GM13976 (cell line): Measurements from ENCODE around the gene GALNT1.

ENCODE experiments used
- DNase-seq: peaks from one replicate; pipeline ENCODE4 v3.0.0; 2012; ENCODE audit warnings: low spot score
- CTCF ChIP-seq: IDR thresholded peaks from 2 replicates; pipeline ENCODE4 v1.5.1; 2012; ENCODE audit warnings: borderline replicate concordance, mild to moderate bottlenecking; ENCODE audit not compliant: insufficient read depth; ENCODE audit errors: extremely low read depth, missing control alignments, control extremely low read depth
- in situ Hi-C: fragments of 300-500 bp; cut with MboI; formaldehyde crosslinking; loops from one replicate; pipeline ENCODE4 v1.12.0; 2022; ENCODE audit warnings: low sequenced_read_pairs, mixed read lengths, inconsistent platforms; ENCODE audit not compliant: unreplicated experiment

The GALNT1 gene

GRCh38 chr18:35714539-35714938 is 133.0 kb downstream of the GALNT1 start:
- TF ChIP-seq CTCF, result no peak
- no peak for DNase-seq
- in situ Hi-C loops, result no loop called here

GRCh38 chr18:35715139-35715538 is 133.6 kb downstream of the GALNT1 start:
- DNase-seq, result no peak
- in situ Hi-C loops, result no loop called here
- no peak for TF ChIP-seq CTCF

- no peak for TF ChIP-seq CTCF
- DNase-seq, result no peak
- in situ Hi-C loops, result no loop called here
Observed at GRCh38 chr18:35716169-35716831, 134.8 kb downstream of the GALNT1 start.

- no peak for DNase-seq
- in situ Hi-C loops, result no loop called here
- TF ChIP-seq CTCF, result no peak
Observed at GRCh38 chr18:35717182-35717581, 135.6 kb downstream of the GALNT1 start.

GRCh38 chr18:35721431-35722081 is 140.0 kb downstream of the GALNT1 start:
- TF ChIP-seq CTCF, result no peak
- no peak for DNase-seq
- in situ Hi-C loops, result no loop called here

- in situ Hi-C loops, result no loop called here
- no peak for DNase-seq
- no peak for TF ChIP-seq CTCF
Observed at GRCh38 chr18:35728676-35729075, 147.1 kb downstream of the GALNT1 start.
